GM19455 (cell line): ENCODE data around the gene SLBP.

Experiments used
- ATAC-seq: cut with Tn5 transposase; IDR thresholded peaks from one replicate; pipeline ENCODE4 v1.9.1; 2021; ENCODE audit not compliant: unreplicated experiment

Gene SLBP

GRCh38 chr4:1727117-1728031 lies 15.3 kb upstream of the SLBP start:
- ATAC-seq: no peak

DNA sequence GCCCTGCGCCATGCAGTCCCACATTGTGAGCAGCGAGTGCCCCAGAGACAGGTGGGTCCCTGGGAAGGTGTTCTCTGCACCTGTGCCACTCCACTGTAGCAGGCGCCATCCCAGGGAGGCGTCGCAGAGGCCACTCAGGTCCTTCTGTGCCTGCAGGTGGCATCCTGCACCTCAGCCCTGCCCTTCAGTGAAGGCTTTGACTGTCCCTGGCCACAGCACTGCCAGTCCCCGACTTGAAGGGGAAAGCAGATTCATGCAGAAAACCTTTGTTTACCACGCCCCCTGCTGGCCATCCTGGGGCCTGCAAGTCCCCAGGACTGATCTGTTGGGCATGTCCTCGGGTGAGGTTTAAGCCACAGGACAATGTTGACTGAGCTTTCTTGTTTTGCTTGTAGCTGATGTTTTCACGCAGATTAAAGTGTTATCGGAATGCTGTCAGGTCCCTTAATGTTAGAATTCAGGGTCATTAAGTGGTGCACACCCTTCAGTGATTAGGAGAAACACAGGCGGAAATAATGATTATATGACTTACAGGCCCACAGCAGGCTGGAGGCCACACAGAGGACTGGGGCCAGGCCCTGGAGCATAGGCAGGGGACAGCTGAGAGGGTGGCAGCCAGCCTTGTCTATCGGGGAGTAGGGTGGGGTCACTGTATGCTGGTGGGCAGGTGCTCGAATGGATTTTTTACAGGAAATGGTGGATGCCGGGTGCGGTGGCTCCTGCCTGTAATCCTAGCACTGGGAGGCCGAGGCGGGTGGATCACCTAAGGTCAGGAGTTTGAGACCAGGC lies 14.2 kb upstream of the SLBP start:
- ATAC-seq: no peak

DNA sequence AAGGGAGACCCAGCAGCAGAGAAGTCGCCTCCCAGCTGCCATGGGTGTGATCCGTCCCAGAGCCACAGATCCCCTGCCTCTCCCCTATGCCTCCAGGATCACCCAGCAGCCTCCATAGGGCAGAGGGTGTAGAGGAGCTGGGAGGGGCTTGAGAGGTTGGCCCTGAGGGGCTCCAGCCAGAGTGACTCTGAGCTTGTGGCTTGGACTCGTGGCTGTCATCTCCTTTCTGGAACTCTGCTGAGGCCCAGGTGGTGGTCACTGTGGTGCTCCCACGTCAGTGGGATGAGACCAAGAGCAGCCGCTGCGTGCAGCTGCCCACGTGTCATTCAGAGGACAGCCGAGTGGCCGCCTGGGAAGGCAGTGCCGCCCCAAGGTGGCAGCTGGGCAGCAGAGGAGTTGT lies 13.4 kb upstream of the SLBP start:
- no peak for ATAC-seq

GRCh38 chr4:1723131-1723801 lies 11.1 kb upstream of the SLBP start:
- no peak for ATAC-seq

- no peak for ATAC-seq
Measured at GRCh38 chr4:1722551-1723118, 10.5 kb upstream of the SLBP start.

DNA sequence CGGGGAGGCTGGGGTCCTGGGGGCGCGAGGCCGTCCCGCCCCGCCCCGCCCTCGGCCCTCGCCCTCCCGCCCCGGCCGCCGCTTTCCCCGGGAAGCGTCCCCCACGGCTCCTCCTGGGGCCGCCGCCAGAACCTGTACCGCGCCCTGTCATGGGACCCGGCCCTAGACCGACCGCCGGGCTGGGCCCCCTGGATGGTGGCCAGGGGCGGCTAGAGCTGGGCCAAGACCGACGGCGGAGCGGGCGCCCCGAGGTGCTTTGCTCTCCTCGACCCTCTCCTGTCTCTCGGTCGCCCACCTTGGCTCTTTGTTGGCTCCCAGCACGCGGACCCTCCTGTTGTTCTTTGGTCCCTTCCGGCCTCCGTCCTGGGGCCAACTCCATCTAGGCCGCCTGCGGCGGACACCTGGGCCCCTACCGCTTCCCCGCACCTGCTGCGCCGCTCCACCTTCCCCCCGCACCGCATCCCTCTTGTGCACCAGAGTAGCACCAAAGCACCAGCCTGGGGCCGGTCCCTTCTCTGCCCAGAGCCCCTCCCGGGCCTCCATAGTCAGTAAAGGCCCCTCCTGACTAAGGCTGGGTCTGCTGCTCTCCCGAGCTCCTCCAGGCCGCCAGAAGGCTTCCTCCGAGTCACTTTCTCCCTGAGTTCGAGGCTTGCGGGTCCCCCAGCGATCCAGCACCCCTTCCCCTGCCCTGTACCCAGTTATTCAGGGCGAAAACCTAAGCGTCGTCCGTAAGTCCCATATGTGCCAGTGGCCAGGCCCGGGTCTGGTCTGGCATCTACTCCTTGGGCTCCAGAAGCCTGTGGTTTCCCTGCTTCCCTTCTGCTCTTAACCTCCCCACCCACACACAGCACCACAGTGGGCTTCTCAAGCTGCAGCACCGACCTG lies 9.8 kb upstream of the SLBP start:
- ATAC-seq: no peak

DNA sequence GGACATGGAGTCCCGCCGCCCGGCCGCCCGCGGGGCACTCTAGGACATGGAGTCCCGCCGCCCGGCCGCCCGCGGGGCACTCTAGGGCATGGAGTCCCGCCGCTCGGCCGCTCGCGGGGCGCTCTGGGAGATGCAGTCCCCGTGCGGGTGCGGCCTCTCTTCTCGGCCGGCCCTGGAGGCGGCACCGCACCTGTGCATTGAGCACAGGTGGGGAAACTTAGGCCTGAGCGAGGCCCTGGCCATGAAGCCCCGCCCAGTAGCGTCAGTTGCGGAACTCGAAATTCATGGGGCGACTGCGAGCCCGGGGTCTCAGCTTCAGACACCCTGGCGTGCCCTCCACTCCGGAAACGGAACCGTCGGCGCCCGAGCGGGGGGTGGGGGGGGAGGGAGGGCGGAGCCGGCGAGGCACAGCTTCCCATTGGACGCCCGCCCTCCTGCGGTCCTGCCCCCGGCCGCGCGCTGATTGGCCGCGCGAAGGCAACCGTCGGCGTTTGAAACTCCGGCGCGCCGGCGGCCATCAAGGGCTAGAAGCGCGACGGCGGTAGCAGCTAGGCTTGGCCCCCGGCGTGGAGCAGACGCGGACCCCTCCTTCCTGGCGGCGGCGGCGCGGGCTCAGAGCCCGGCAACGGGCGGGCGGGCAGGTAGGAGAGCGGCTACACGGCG lies 9.0 kb upstream of the SLBP start, which contains the start of the genes TACC3 and TMEM129:
Gene TACC3, plus strand, starts transcription at position 519 of the 663 bp plus-strand sequence. CDS start 1,901 bp downstream, outside the sequence.
Gene TMEM129, minus strand, starts transcription at position 321 of the 663 bp plus-strand sequence. CDS start 486 bp downstream, outside the sequence.
- ATAC-seq: peak; percentile 68

- ATAC-seq: peak; percentile 21
Measured at GRCh38 chr4:1720163-1720983, 8.3 kb upstream of the SLBP start.

- ATAC-seq: no peak
Measured at GRCh38 chr4:1718095-1718850, 6.2 kb upstream of the SLBP start.

DNA sequence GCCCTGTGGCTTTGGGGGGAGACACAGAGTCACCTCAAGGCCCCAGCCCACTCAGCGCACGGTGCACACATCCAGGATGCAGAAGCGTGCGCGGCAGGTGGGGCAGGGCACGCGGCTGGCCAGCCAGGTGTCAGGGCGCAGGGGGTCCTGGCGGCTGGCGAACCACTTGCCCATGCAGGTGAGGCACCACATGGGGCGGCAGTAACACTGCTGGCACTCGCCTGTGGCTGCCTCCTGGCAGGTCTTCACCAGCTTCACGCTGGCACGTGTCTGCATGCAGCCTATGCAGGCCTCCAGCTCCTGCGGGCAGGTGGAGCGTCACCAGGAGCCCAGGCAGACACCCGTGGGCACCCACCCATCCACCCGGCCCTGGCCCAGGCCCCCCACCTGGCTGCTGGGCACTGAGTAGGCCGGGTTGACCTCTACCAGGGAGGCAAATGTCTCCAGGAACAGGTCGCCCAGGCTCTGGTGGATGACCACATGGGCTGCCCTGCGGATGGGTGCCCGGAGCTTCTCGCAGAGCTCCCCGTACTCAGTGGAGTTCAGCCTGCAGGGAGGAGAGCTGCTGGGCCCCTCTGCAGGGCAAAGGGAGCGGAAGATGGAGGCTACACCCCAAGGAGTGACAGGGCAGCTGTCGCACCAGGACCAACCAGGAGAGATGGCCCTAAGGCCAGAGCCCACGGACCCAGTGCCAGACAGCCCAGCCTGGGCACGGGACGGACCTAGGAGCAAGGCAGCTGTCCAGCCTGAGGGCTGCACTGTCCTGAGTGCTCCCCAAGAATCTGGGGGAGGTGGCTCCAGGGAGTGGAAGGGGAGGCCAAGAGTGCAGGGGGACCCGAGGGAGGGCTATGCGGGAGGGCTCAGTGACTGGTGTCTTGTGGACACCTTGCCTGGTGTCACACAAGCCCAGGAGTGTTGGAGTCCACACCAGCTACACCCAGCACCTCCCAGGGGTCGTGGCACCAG lies 5.3 kb upstream of the SLBP start:
- ATAC-seq: no peak

GRCh38 chr4:1716065-1716945 lies 4.2 kb upstream of the SLBP start:
- ATAC-seq: no peak

DNA sequence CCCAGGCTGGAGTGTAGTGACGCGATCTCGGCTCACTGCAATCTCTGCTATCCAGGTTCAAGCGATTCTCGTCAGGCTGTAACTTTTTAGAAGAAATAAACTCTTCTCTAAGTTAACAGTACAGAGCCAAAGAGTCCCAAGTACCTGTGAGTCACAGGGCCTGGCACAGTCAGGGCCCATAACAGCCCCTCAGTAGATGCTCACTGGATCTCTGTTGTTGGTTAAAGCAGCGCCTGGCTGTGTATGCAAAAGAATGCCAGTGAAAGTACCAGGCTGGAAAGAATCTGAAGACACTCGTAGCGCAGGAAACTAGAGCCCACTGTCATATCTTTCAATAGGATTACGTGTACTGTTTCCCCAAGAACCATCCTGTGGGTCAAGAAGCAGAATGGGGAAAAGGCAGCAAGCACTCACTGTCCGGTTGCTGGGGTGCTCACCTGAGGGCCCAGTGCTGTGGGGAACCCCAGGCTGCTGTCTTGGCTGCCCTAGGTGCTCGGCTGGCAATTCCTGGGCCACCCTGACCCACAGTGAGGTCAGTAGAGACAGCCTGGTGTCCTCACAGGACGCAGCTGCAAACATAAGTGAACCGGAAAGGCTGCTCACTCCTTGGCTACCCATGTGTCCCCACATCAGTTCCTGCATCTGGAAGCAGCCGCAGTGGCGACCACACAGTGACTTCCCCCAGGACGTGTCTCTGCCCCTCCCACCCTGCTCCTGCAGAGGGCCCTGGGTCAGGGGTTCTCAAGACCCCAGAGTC lies 3.1 kb upstream of the SLBP start:
- no peak for ATAC-seq

DNA sequence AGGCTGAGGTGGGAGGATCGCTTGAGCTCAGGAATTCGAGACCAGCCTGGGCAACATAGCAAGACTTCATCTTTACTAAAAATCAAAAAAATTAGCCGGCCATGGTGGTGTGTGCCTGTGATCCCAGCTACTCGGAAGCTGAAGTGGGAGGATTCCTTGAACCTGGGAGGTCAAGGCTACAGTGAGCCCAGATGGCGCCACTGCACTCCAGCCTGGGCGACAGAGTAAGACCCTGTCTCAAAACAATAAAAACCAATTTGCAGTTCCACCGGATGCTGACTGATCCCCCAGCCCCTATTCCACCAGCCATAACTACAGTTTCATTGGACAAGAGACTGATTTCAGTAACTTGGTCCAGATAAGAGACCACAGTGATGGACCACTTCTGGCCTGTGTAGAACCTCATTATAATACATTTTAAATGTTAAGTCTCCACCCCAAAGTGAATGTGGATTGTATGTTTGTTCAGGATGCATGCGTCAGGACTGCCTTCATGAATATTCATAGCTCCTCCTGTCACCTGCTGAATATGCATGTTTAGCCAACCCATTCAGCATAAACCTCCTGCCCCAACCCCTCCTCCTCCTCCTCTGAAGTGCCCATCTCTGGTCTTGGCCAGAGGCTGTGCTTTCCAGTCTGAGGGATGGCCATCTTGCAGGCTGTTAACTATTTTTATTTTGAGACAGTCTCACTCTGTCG lies 2.3 kb upstream of the SLBP start:
- ATAC-seq: no peak
